ENCODE results near the gene GRK1. TPM values are rescaled to one million over a fixed set of nuclear protein-coding genes. Genes with fewer than 3 reads are reported as not detected.
"Not testable (repeated sequence)": the region's sequence is repeated elsewhere in the genome, so short reads cannot be mapped to it uniquely, and the experiment has no call there.

The GRK1 gene
- not detected in 2 replicates for total RNA-seq

GRCh38 chr13:113666951-113667701, at the start of gene GRK1:
Gene GRK1, plus strand, starts transcription at chr13:113667219. Its CDS starts 168 bp downstream, at chr13:113667387.
- no peak within 1 kb of the TSS for H3K4me3 ChIP-seq (ENCODE audit: low read depth, low read length)
- TF ChIP-seq CTCF (IDR thresholded peaks at IDR 0.05; ENCODE audit: insufficient read depth, low read depth, low read length) = no peak
- DNase-seq (ENCODE audit: low read depth) = no peak

DNA sequence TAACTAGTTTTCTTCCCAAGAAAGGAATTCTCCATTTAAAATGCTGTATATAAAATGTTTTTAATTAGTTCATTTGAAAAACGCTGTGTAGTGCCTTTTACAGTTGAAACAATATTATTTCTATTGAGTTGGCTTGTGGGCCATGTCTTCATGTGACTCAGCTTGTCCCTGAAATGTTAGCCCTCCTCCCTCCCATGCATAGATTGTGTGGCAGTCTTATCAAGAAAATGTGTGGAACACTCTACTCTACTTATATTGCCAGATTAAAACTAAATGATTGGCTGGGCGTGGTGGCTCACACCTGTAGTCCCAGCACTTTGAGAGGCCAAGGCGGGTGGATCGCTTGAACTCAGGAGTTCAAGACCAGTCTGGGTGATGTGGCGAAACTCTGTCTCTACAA, 49.1 kb upstream of the GRK1 start:
- no peak for TF ChIP-seq CTCF (IDR thresholded peaks at IDR 0.05; ENCODE audit: insufficient read depth, low read depth, low read length)
- no peak for DNase-seq (ENCODE audit: low read depth)
- H3K4me3 ChIP-seq (ENCODE audit: low read depth, low read length) = no peak overlapping the region

- H3K4me3 ChIP-seq (ENCODE audit: low read depth, low read length) = no peak overlapping the region
- DNase-seq (ENCODE audit: low read depth) = no peak
- no peak for TF ChIP-seq CTCF (IDR thresholded peaks at IDR 0.05; ENCODE audit: insufficient read depth, low read depth, low read length)
Observed at GRCh38 chr13:113618455-113618854, 48.6 kb upstream of the GRK1 start.

GRCh38 chr13:113620036-113620796, 46.8 kb upstream of the GRK1 start:
- H3K4me3 ChIP-seq (ENCODE audit: low read depth, low read length) = no peak overlapping the region
- no peak for DNase-seq (ENCODE audit: low read depth)
- no peak for TF ChIP-seq CTCF (IDR thresholded peaks at IDR 0.05; ENCODE audit: insufficient read depth, low read depth, low read length)

DNA sequence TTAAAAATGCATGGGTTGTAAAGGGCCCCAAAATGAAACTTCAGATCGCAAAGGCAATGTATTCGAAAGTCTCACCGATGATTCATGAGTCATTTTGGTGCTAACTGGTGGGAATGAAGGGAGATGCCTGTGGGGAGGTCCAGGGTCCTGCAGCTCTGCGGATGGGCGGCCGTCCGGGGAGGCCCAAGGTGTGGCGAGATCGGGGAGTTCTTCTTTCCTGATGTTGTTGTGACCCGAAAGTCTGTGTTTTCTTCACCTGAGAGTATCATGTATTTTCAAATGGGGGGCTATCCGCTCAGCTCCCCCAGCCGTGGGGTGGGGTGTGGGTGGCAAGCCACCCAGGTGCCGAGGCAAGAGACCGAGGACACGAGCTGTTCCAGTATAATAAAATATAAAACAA, 46.0 kb upstream of the GRK1 start:
- TF ChIP-seq CTCF (IDR thresholded peaks at IDR 0.05; ENCODE audit: insufficient read depth, low read depth, low read length) = no peak
- no peak for DNase-seq (ENCODE audit: low read depth)
- no peak overlapping the region for H3K4me3 ChIP-seq (ENCODE audit: low read depth, low read length)

- DNase-seq (ENCODE audit: low read depth) = peak; percentile 31
Observed at GRCh38 chr13:113621498-113621897, 45.5 kb upstream of the GRK1 start.

GRCh38 chr13:113621986-113622550, 45.0 kb upstream of the GRK1 start:
- not testable (repeated sequence) for DNase-seq (ENCODE audit: low read depth); H3K4me3 ChIP-seq (ENCODE audit: low read depth, low read length)

More at GRCh38 chr13:113621498-113621897, 45.5 kb upstream of the GRK1 start:
- TF ChIP-seq CTCF (IDR thresholded peaks at IDR 0.05; ENCODE audit: insufficient read depth, low read depth, low read length) = peak; percentile 53
- not testable (repeated sequence) for H3K4me3 ChIP-seq (ENCODE audit: low read depth, low read length)
